H9 (cell line): ENCODE measurements around the gene ENHO. TPM values are rescaled to one million over a fixed set of nuclear protein-coding genes. Genes with fewer than 3 reads are reported as not detected.

Experiments
- DNase-seq: peaks from one replicate; pipeline ENCODE4 v3.0.0-alpha.2; 2017
- H2AFZ ChIP-seq: one replicate; pipeline ENCODE4 v1.6.1; 2013; ENCODE audit warnings: mild to moderate bottlenecking, low read length, control low read depth, moderate library complexity
- H2AK5ac ChIP-seq: 2 replicates; pipeline ENCODE4 v1.6.1; 2013; ENCODE audit warnings: low read length, control low read depth, mixed read lengths; ENCODE audit not compliant: insufficient read length
- H2BK120ac ChIP-seq: one replicate; pipeline ENCODE4 v1.6.1; 2013; ENCODE audit warnings: low read depth, mild to moderate bottlenecking, low read length, control low read depth, inconsistent platforms; ENCODE audit not compliant: poor library complexity, severe bottlenecking
- H2BK12ac ChIP-seq: 2 replicates; pipeline ENCODE4 v1.6.1; 2013; ENCODE audit warnings: low read length, control low read depth, mixed read lengths, low read depth; ENCODE audit not compliant: insufficient read length
- H2BK15ac ChIP-seq: 2 replicates; pipeline ENCODE4 v1.6.1; 2013; ENCODE audit warnings: low read depth, low read length, control low read depth
- H2BK20ac ChIP-seq: one replicate; pipeline ENCODE4 v1.6.1; 2013; ENCODE audit warnings: low read depth, mild to moderate bottlenecking, low read length, control low read depth, inconsistent platforms; ENCODE audit not compliant: poor library complexity, severe bottlenecking
- H2BK5ac ChIP-seq: 2 replicates; pipeline ENCODE4 v1.6.1; 2013; ENCODE audit warnings: low read length, control low read depth, mixed read lengths; ENCODE audit not compliant: insufficient read length
- H3K14ac ChIP-seq: 2 replicates; pipeline ENCODE4 v1.6.1; 2013; ENCODE audit warnings: low read length, control low read depth; ENCODE audit not compliant: insufficient read depth
- H3K18ac ChIP-seq: 2 replicates; pipeline ENCODE4 v1.6.1; 2013; ENCODE audit warnings: low read depth, mild to moderate bottlenecking, mixed read lengths, low read length, control low read depth; ENCODE audit not compliant: insufficient read length
- H3K23ac ChIP-seq: 2 replicates; pipeline ENCODE4 v1.6.1; 2013; ENCODE audit warnings: low read length, control low read depth, mixed read lengths, low read depth; ENCODE audit not compliant: insufficient read length
- H3K23me2 ChIP-seq: 2 replicates; pipeline ENCODE4 v1.6.1; 2013; ENCODE audit warnings: low read depth, mild to moderate bottlenecking, mixed read lengths, low read length, control low read depth; ENCODE audit not compliant: insufficient read length, poor library complexity, severe bottlenecking
- H3K27ac ChIP-seq: 2 replicates; pipeline ENCODE4 v1.5.1; 2013; ENCODE audit warnings: low read length, control low read depth, mixed read lengths, low read depth; ENCODE audit not compliant: insufficient read length
- H3K27me3 ChIP-seq: 2 replicates; pipeline ENCODE4 v1.6.1; 2013; ENCODE audit warnings: low read length, control low read depth, inconsistent platforms; ENCODE audit not compliant: insufficient read depth
- H3K4ac ChIP-seq: 2 replicates; pipeline ENCODE4 v1.6.1; 2013; ENCODE audit warnings: low read depth, mild to moderate bottlenecking, control low read depth, inconsistent platforms, low read length, moderate library complexity
- H3K4me1 ChIP-seq: 2 replicates; pipeline ENCODE4 v1.6.1; 2013; ENCODE audit warnings: low read length, control low read depth, inconsistent platforms; ENCODE audit not compliant: insufficient read depth
- H3K4me2 ChIP-seq: 2 replicates; pipeline ENCODE4 v1.6.1; 2013; ENCODE audit warnings: low read length, control low read depth, mixed read lengths; ENCODE audit not compliant: insufficient read length, insufficient read depth
- H3K56ac ChIP-seq: 2 replicates; pipeline ENCODE4 v1.6.1; 2013; ENCODE audit warnings: low read depth, mild to moderate bottlenecking, mixed read lengths, low read length, control low read depth; ENCODE audit not compliant: insufficient read length
- H3K79me1 ChIP-seq: 2 replicates; pipeline ENCODE4 v1.6.1; 2013; ENCODE audit warnings: low read depth, mild to moderate bottlenecking, moderate library complexity, low read length, control low read depth, inconsistent platforms; ENCODE audit not compliant: insufficient read depth, poor library complexity, severe bottlenecking
- H3K79me2 ChIP-seq: 2 replicates; pipeline ENCODE4 v1.6.1; 2013; ENCODE audit warnings: low read length, control low read depth, inconsistent platforms; ENCODE audit not compliant: insufficient read depth
- H3K9ac ChIP-seq: 2 replicates; pipeline ENCODE4 v1.6.1; 2013; ENCODE audit warnings: low read length, control low read depth, mixed read lengths; ENCODE audit not compliant: insufficient read length; ENCODE audit errors: extremely low read depth
- H3K9me3 ChIP-seq: one replicate; pipeline ENCODE4 v1.6.1; 2013; ENCODE audit warnings: low read depth, low read length, inconsistent platforms; ENCODE audit not compliant: control insufficient read depth
- H3T11ph ChIP-seq: one replicate; pipeline ENCODE4 v1.6.1; 2013; ENCODE audit warnings: mild to moderate bottlenecking, low read length, control low read depth, inconsistent platforms
- H4K20me1 ChIP-seq: one replicate; pipeline ENCODE4 v1.6.1; 2013; ENCODE audit not compliant: control insufficient read depth, insufficient read length, insufficient read depth
- H4K5ac ChIP-seq: 2 replicates; pipeline ENCODE4 v1.6.1; 2013; ENCODE audit warnings: low read depth, mild to moderate bottlenecking, mixed read lengths, low read length, control low read depth; ENCODE audit not compliant: insufficient read length
- H4K8ac ChIP-seq: replicated peaks from 2 replicates; pipeline ENCODE4 v1.6.1; 2013; ENCODE audit warnings: low read length, control low read depth, mixed read lengths, low read depth; ENCODE audit not compliant: insufficient read length
- H4K91ac ChIP-seq: 2 replicates; pipeline ENCODE4 v1.6.1; 2013; ENCODE audit warnings: low read depth, mild to moderate bottlenecking, moderate library complexity, mixed read lengths, low read length, control low read depth; ENCODE audit not compliant: insufficient read length
- H3K27ac Mint-ChIP-seq, 3 experiments: 2 replicates in 2 of 3; 3 replicates in 1 of 3; pipeline ENCODE4 v1.8.0; 2020 to 2021; ENCODE audit warnings: mixed read lengths in 3 of 3, mild to moderate bottlenecking in 1 of 3, moderate library complexity in 1 of 3
- H3K27me3 Mint-ChIP-seq: 2 replicates; pipeline ENCODE4 v1.8.0; 2021; ENCODE audit warnings: low read depth, mild to moderate bottlenecking, moderate library complexity, mixed read lengths
- H3K36me3 Mint-ChIP-seq, 3 experiments: 2 replicates in 2 of 3; 3 replicates in 1 of 3; pipeline ENCODE4 v1.8.0; 2020 to 2021; ENCODE audit warnings: low read depth in 3 of 3, mixed read lengths in 3 of 3; ENCODE audit not compliant: insufficient read depth in 1 of 3
- H3K4me1 Mint-ChIP-seq, 2 experiments: 2 replicates each; pipeline ENCODE4 v1.8.0; 2020; ENCODE audit warnings: mixed read lengths in 2 of 2
- H3K4me3 Mint-ChIP-seq, 2 experiments: 2 replicates in 1 of 2; 3 replicates in 1 of 2; pipeline ENCODE4 v1.8.0; 2020 to 2021; ENCODE audit warnings: mild to moderate bottlenecking in 2 of 2, mixed read lengths in 2 of 2, moderate library complexity in 1 of 2
- H3K9me3 Mint-ChIP-seq, 2 experiments: 2 replicates in 1 of 2; 3 replicates in 1 of 2; pipeline ENCODE4 v1.8.0; 2020; ENCODE audit warnings: mild to moderate bottlenecking in 2 of 2, mixed read lengths in 2 of 2, moderate library complexity in 1 of 2
- WGBS: extraction: QIAGEN DNeasy Blood & Tissue Kit; methylation state at CpG from one replicate; pipeline ENCODE4 v1.1.7; 2013; ENCODE audit warnings: missing lambda C conversion rate, low lambda C conversion rate, mixed read lengths; ENCODE audit not compliant: insufficient read length; ENCODE audit errors: extremely low coverage; 5-methylcytosine and 5-hydroxymethylcytosine counted together
- total RNA-seq: library from RNA; stranded (reverse); gene quantifications from 2 replicates; pipeline ENCODE4 v1.2.1, GENCODE V29; 2021
- TF ChIP-seq, protein P1 (sequence below): fragments of 200-600 bp; sonication (generic); conservative IDR thresholded peaks from 3 replicates; pipeline ENCODE4 v1.8.0; 2021; ENCODE audit warnings: antibody characterized with exemption, mild to moderate bottlenecking

ENHO gene
- total RNA-seq, 1 experiment from 2014 or later, result 14.5 TPM

GRCh38 chr9:34502891-34503290 lies 19.9 kb downstream of the ENHO start:
- Histone ChIP-seq H3K18ac (no peak overlapping the region), H3K4ac (no peak overlapping the region), H2BK15ac (no peak overlapping the region), H4K91ac (no peak overlapping the region), H3K4me2 (no peak overlapping the region), H4K5ac (no peak overlapping the region), H3K56ac (no peak overlapping the region), H3K14ac (no peak overlapping the region), H3K4me1 (no peaks in the 10 kb centered on the region), H3K27me3 (no peaks in the 10 kb centered on the region), H3K23ac (no peak overlapping the region), H3K23me2 (no peaks in the 10 kb centered on the region), H2BK5ac (no peak overlapping the region), H3K79me1 (no peaks in the 10 kb centered on the region), H2AFZ (no peak overlapping the region), H3T11ph (no peak overlapping the region), H2AK5ac (no peak overlapping the region), H3K79me2 (no peaks in the 10 kb centered on the region), H3K27ac (no peak overlapping the region), H3K9ac (no peak overlapping the region), H4K8ac (no peak overlapping the region), H2BK120ac (no peak overlapping the region), H2BK20ac (no peak overlapping the region), H3K9me3 (no peaks in the 10 kb centered on the region), H4K20me1 (no peaks in the 10 kb centered on the region), H2BK12ac (no peak overlapping the region)
- DNase-seq, result no peak
- H3K4me1 Mint-ChIP-seq, result peaks cover 8 to 26% of the 10 kb centered on the region in 2 experiments
- no CpG with 5 or more reads among the region's 6 CpGs for WGBS
- peaks cover 3% of the 10 kb centered on the region; the same call in 1 of the 2 replicates for H3K27me3 Mint-ChIP-seq
- TF ChIP-seq, protein P1, sequence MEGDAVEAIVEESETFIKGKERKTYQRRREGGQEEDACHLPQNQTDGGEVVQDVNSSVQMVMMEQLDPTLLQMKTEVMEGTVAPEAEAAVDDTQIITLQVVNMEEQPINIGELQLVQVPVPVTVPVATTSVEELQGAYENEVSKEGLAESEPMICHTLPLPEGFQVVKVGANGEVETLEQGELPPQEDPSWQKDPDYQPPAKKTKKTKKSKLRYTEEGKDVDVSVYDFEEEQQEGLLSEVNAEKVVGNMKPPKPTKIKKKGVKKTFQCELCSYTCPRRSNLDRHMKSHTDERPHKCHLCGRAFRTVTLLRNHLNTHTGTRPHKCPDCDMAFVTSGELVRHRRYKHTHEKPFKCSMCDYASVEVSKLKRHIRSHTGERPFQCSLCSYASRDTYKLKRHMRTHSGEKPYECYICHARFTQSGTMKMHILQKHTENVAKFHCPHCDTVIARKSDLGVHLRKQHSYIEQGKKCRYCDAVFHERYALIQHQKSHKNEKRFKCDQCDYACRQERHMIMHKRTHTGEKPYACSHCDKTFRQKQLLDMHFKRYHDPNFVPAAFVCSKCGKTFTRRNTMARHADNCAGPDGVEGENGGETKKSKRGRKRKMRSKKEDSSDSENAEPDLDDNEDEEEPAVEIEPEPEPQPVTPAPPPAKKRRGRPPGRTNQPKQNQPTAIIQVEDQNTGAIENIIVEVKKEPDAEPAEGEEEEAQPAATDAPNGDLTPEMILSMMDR, result no peak
- H3K27ac Mint-ChIP-seq, result no peak overlapping the region
- no peak overlapping the region for H3K4me3 Mint-ChIP-seq
- H3K36me3 Mint-ChIP-seq, result no peaks in the 10 kb centered on the region
- no peaks in the 10 kb centered on the region for H3K9me3 Mint-ChIP-seq
